GM12878 (cell line): ENCODE data around the gene DCAF15. TPM values are rescaled to one million over a fixed set of nuclear protein-coding genes. Genes with fewer than 3 reads are reported as not detected.
A peak's percentile ranks its signal among the peaks of the same experiment; 100 is the strongest.

Source experiments
- E2F8 ChIP-seq: fragments of 450-650 bp; IDR thresholded peaks from 2 replicates; pipeline ENCODE4 v1.6.1; 2018; ENCODE audit warnings: mild to moderate bottlenecking, low read depth, moderate library complexity; ENCODE audit not compliant: partially characterized antibody
- E4F1 ChIP-seq: fragments of 450-650 bp; IDR thresholded peaks from 2 replicates; pipeline ENCODE4 v1.6.1; 2018; ENCODE audit warnings: borderline replicate concordance, mild to moderate bottlenecking; ENCODE audit not compliant: partially characterized antibody
- ESRRA ChIP-seq: IDR thresholded peaks from 2 replicates; pipeline ENCODE4 v1.6.1; 2012; ENCODE audit warnings: mild to moderate bottlenecking, low read length, improper control_type of control experiment
- GABPA ChIP-seq: IDR thresholded peaks from 2 replicates; pipeline ENCODE4 v1.6.1; 2014; ENCODE audit warnings: antibody characterized with exemption, low read depth, mild to moderate bottlenecking, inconsistent platforms
- MEF2B ChIP-seq: fragments of 450-650 bp; IDR thresholded peaks from 2 replicates; pipeline ENCODE4 v1.6.1; 2018; ENCODE audit warnings: mild to moderate bottlenecking, moderate library complexity; ENCODE audit not compliant: partially characterized antibody, poor library complexity, severe bottlenecking
- NR2C1 ChIP-seq: fragments of 450-650 bp; IDR thresholded peaks from 2 replicates; pipeline ENCODE4 v1.6.1; 2017; ENCODE audit warnings: antibody characterized with exemption, mild to moderate bottlenecking, moderate library complexity
- NR2C2 ChIP-seq: IDR thresholded peaks from 2 replicates; pipeline ENCODE4 v1.6.1; 2011; ENCODE audit warnings: borderline replicate concordance, low read depth; ENCODE audit not compliant: control insufficient read depth, insufficient read length
- POLR2AphosphoS5 ChIP-seq: IDR thresholded peaks from 2 replicates; pipeline ENCODE4 v1.6.1; 2011; ENCODE audit warnings: mild to moderate bottlenecking, low read length, inconsistent platforms
- SIX5 ChIP-seq: IDR thresholded peaks from 2 replicates; pipeline ENCODE4 v1.6.1; 2011; ENCODE audit warnings: mild to moderate bottlenecking, low read depth, low read length, moderate library complexity; ENCODE audit not compliant: severe bottlenecking
- SKIL ChIP-seq: fragments of 450-650 bp; IDR thresholded peaks from 2 replicates; pipeline ENCODE4 v1.6.1; 2017; ENCODE audit warnings: mild to moderate bottlenecking, low read depth, inconsistent platforms; ENCODE audit not compliant: poor library complexity, severe bottlenecking
- SMAD1 ChIP-seq: fragments of 450-650 bp; IDR thresholded peaks from 2 replicates; pipeline ENCODE4 v1.6.1; 2018; ENCODE audit warnings: mild to moderate bottlenecking, low read depth; ENCODE audit not compliant: partially characterized antibody
- SP1 ChIP-seq: IDR thresholded peaks from one replicate; pipeline ENCODE4 v1.6.1; 2011; ENCODE audit warnings: low read depth, low read length
- TARDBP ChIP-seq: IDR thresholded peaks from 2 replicates; pipeline ENCODE4 v1.6.1; 2016; ENCODE audit warnings: borderline replicate concordance
- TCF7 ChIP-seq: IDR thresholded peaks from 2 replicates; pipeline ENCODE4 v1.6.1; 2014; ENCODE audit warnings: antibody characterized with exemption, borderline replicate concordance
- polyA plus RNA-seq, 11 experiments: library from polyadenylated mRNA; depleted of rRNA in 4 of 11; unstranded in 6 of 11; stranded (reverse) in 5 of 11; fragments of >200 nt; fragmentation: Nextera tagmentation in 4 of 11; fragmentation: Illumina TruSeq in 1 of 11; extraction: Ambion mirVana in 4 of 11; extraction: Trizol in 1 of 11; gene quantifications; 1 replicate in 1 of 11; 2 replicates in 10 of 11; pipeline versions ENCODE4 v1.2.1 to v1.2.3, GENCODE V29; 2011 to 2016; ENCODE audit warnings: inconsistent platforms in 2 of 11, missing spikeins in 2 of 11, low read depth in 1 of 11
- total RNA-seq, 4 experiments: library from RNA; depleted of rRNA in 3 of 4; stranded (reverse); fragments of >200 nt in 3 of 4; fragmentation: Illumina TruSeq in 1 of 4; extraction: Trizol in 1 of 4; gene quantifications; 2 replicates each; pipeline versions ENCODE4 v1.2.1 to v1.2.3, GENCODE V29; 2013 to 2021
- TF ChIP-seq, protein P1 (sequence below): IDR thresholded peaks from 2 replicates; pipeline ENCODE4 v1.6.1; 2012; ENCODE audit warnings: low read length, inconsistent platforms
- TF ChIP-seq, protein P2 (sequence below): fragments of 450-650 bp; formaldehyde crosslinking; IDR thresholded peaks from 2 replicates; pipeline ENCODE4 v1.4.0; 2022; ENCODE audit warnings: mild to moderate bottlenecking, moderate library complexity

Gene DCAF15
- total and polyA plus RNA-seq, 10 of the 15 experiments (the other 5 are each of a cell fraction or from before 2014, with no cell fraction given) = 0.16 to 63.4 (median 26.6) TPM

DNA sequence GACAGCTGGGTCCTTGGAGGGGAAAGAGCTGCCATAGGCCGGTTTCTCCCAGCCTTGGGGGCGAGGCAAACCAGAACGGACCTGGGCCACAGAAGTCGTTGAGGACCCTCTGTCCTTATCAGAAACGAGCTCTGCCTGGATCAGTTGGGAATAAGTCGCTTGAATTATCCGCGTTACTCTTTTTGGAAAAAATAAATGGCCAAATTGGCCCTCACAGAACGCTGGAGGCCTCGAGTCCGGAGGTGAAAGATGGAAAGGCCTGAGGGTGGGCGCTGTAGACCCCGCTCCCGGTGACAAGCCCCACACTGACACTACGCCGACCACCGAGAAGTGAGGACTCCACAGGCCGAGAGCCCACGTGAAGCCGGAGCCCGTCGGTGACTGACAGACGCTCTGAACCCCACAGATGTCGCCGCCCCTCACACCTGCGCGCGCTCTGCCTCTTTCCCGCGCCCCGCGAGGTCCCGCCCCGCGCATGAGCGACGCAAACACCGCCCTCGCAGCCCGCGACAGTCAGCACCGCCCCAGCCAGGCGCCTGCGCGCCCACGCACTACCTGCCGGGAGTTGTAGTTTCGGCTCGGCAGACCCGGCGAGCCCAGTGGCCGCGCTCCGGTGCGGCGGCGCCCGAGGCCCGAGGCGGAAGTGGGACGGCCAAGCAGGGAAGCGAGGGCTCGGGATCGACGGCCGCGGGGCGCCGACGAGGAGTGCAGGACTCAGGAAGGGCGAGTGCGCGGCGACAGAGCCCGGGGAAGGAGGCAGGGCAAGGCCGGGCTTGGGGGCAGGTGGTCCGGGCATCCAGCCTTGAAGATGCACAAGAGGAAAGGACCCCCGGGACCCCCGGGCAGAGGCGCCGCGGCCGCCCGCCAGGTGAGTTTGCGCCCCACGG lies 46.4 kb upstream of the DCAF15 start, which contains the start of the genes BRME1 and CC2D1A (continued):
- TF ChIP-seq GABPA = no peak
- no peak for TF ChIP-seq NR2C2
- TF ChIP-seq, protein P1, sequence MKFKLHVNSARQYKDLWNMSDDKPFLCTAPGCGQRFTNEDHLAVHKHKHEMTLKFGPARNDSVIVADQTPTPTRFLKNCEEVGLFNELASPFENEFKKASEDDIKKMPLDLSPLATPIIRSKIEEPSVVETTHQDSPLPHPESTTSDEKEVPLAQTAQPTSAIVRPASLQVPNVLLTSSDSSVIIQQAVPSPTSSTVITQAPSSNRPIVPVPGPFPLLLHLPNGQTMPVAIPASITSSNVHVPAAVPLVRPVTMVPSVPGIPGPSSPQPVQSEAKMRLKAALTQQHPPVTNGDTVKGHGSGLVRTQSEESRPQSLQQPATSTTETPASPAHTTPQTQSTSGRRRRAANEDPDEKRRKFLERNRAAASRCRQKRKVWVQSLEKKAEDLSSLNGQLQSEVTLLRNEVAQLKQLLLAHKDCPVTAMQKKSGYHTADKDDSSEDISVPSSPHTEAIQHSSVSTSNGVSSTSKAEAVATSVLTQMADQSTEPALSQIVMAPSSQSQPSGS = no peak
- no peak; the same call in 1 of the 2 replicates for TF ChIP-seq TARDBP
- TF ChIP-seq, protein P2, sequence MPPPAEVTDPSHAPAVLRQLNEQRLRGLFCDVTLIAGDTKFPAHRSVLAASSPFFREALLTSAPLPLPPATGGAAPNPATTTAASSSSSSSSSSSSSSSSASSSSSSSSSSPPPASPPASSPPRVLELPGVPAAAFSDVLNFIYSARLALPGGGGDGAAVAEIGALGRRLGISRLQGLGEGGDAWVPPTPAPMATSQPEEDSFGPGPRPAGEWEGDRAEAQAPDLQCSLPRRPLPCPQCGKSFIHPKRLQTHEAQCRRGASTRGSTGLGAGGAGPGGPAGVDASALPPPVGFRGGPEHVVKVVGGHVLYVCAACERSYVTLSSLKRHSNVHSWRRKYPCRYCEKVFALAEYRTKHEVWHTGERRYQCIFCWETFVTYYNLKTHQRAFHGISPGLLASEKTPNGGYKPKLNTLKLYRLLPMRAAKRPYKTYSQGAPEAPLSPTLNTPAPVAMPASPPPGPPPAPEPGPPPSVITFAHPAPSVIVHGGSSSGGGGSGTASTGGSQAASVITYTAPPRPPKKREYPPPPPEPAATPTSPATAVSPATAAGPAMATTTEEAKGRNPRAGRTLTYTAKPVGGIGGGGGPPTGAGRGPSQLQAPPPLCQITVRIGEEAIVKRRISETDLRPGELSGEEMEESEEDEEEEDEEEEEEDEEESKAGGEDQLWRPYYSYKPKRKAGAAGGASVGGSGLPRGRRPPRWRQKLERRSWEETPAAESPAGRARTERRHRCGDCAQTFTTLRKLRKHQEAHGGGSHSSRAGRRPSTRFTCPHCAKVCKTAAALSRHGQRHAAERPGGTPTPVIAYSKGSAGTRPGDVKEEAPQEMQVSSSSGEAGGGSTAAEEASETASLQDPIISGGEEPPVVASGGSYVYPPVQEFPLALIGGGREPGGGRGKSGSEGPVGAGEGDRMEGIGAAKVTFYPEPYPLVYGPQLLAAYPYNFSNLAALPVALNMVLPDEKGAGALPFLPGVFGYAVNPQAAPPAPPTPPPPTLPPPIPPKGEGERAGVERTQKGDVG = no peak
- TF ChIP-seq NR2C1 = no peak
- no peak for TF ChIP-seq ESRRA
- peak; percentile 79 for TF ChIP-seq E2F8
- peak; percentile 18 for TF ChIP-seq E4F1
- TF ChIP-seq POLR2AphosphoS5 = no peak; the same call in 1 of the 2 replicates
- TF ChIP-seq SP1 = peak; percentile 36
- TF ChIP-seq SKIL = no peak
- TF ChIP-seq SIX5 = peak; percentile 93
- TF ChIP-seq MEF2B = no peak
- TF ChIP-seq SMAD1 = no peak
- no peak for TF ChIP-seq TCF7
